GM18907 (cell line): ENCODE measurements around the gene RNF166.

Experiments used
- ATAC-seq: cut with Tn5 transposase; IDR thresholded peaks from one replicate; pipeline ENCODE4 v1.9.1; 2021; ENCODE audit warnings: mild to moderate bottlenecking, moderate library complexity; ENCODE audit not compliant: unreplicated experiment

RNF166 gene

GRCh38 chr16:88739139-88739976 is 33.1 kb upstream of the RNF166 start:
- ATAC-seq: no peak

GRCh38 chr16:88738151-88739084 is 32.2 kb upstream of the RNF166 start:
- ATAC-seq: no peak

- peak; percentile 52 for ATAC-seq
These were observed 31.3 kb upstream of the RNF166 start for GRCh38 chr16:88737298-88738150.

GRCh38 chr16:88736496-88736895 is 30.3 kb upstream of the RNF166 start:
- no peak for ATAC-seq

- ATAC-seq: no peak
These were observed 29.9 kb upstream of the RNF166 start for GRCh38 chr16:88736088-88736487.

- ATAC-seq: no peak
These were observed 29.4 kb upstream of the RNF166 start for GRCh38 chr16:88735616-88736015.

GRCh38 chr16:88735121-88735520 is 28.9 kb upstream of the RNF166 start:
- no peak for ATAC-seq

GRCh38 chr16:88734361-88734728 is 28.1 kb upstream of the RNF166 start:
- no peak for ATAC-seq

- ATAC-seq: no peak
These were observed 27.6 kb upstream of the RNF166 start for GRCh38 chr16:88733630-88734360.

- no peak for ATAC-seq
These were observed 26.7 kb upstream of the RNF166 start for GRCh38 chr16:88732961-88733294.

- no peak for ATAC-seq
These were observed 26.2 kb upstream of the RNF166 start for GRCh38 chr16:88732172-88732960.

GRCh38 chr16:88731699-88732098 is 25.5 kb upstream of the RNF166 start:
- ATAC-seq: no peak

GRCh38 chr16:88730632-88731607 is 24.7 kb upstream of the RNF166 start:
- ATAC-seq: no peak

GRCh38 chr16:88727871-88728270 is 21.7 kb upstream of the RNF166 start:
- ATAC-seq: no peak

GRCh38 chr16:88726981-88727380 is 20.8 kb upstream of the RNF166 start:
- no peak for ATAC-seq

- ATAC-seq: no peak
These were observed 20.2 kb upstream of the RNF166 start for GRCh38 chr16:88726408-88726749.

- no peak for ATAC-seq
These were observed 19.6 kb upstream of the RNF166 start for GRCh38 chr16:88725609-88726407.
